Common myeloid progenitor, CD34-positive (primary cell): ENCODE results near the gene PDCD7.

Experiments used
- CTCF ChIA-PET: fragments of 350-600 bp; sonication (Branson Sonifier 250); formaldehyde crosslinking; loops from one replicate; lab custom pipeline; 2021; ENCODE audit warnings: antibody characterized with exemption; lab: Charles Lee
- POLR2A ChIA-PET: fragments of 350-600 bp; sonication (Branson Sonifier 250); formaldehyde crosslinking; loops from one replicate; lab custom pipeline; 2021; ENCODE audit warnings: antibody characterized with exemption; lab: Charles Lee
- DNase-seq, 3 donors: peaks; one replicate each; pipeline versions ENCODE4 v3.0.0 to v3.0.0-alpha.2; 2013
- H3K27ac ChIP-seq, 2 experiments: 1 replicate in 1 of 2; 2 replicates in 1 of 2; pipeline ENCODE4 v1.7.0; 2013; ENCODE audit warnings: inconsistent platforms in 2 of 2, low read length in 2 of 2, mild to moderate bottlenecking in 2 of 2, low read depth in 1 of 2, moderate library complexity in 1 of 2; ENCODE audit not compliant: severe bottlenecking in 2 of 2, insufficient read depth in 1 of 2, poor library complexity in 1 of 2
- H3K27me3 ChIP-seq, 5 experiments: replicated peaks in 2 of 5; 1 replicate in 3 of 5; 2 replicates in 2 of 5; pipeline versions ENCODE4 v1.6.1 to v1.7.0; 2013; ENCODE audit warnings: low read length in 4 of 5, mild to moderate bottlenecking in 2 of 5, moderate library complexity in 2 of 5, inconsistent platforms in 1 of 5; ENCODE audit not compliant: insufficient read depth in 5 of 5, control insufficient read depth in 4 of 5
- H3K36me3 ChIP-seq, 4 experiments: 1 replicate in 2 of 4; 2 replicates in 2 of 4; pipeline versions ENCODE4 v1.6.1 to v1.7.0; 2013; ENCODE audit warnings: low read length in 3 of 4, control low read depth in 1 of 4, mild to moderate bottlenecking in 1 of 4; ENCODE audit not compliant: control insufficient read depth in 4 of 4, insufficient read depth in 4 of 4
- H3K4me1 ChIP-seq, 4 experiments: 1 replicate in 3 of 4; 2 replicates in 1 of 4; pipeline versions ENCODE4 v1.6.1 to v1.7.1; 2013; ENCODE audit warnings: low read length in 3 of 4, mild to moderate bottlenecking in 3 of 4, control low read depth in 1 of 4, inconsistent platforms in 1 of 4, moderate library complexity in 1 of 4; ENCODE audit not compliant: control insufficient read depth in 4 of 4, insufficient read depth in 4 of 4; ENCODE audit errors: control extremely low read depth in 1 of 4
- H3K4me3 ChIP-seq, 7 experiments: 1 replicate in 4 of 7; 2 replicates in 3 of 7; pipeline versions ENCODE4 v1.5.1 to v1.7.0; 2013; ENCODE audit warnings: mild to moderate bottlenecking in 7 of 7, low read length in 6 of 7, moderate library complexity in 6 of 7, inconsistent platforms in 2 of 7, low read depth in 2 of 7, control low read depth in 1 of 7; ENCODE audit not compliant: insufficient read depth in 4 of 7, control insufficient read depth in 1 of 7; ENCODE audit errors: extremely low read depth in 1 of 7
- H3K9me3 ChIP-seq, 5 experiments: 1 replicate in 4 of 5; 2 replicates in 1 of 5; pipeline versions ENCODE4 v1.6.1 to v1.7.1; 2013; ENCODE audit warnings: low read length in 4 of 5, mild to moderate bottlenecking in 2 of 5, inconsistent platforms in 1 of 5, low read depth in 1 of 5, moderate library complexity in 1 of 5; ENCODE audit not compliant: control insufficient read depth in 4 of 5, insufficient read depth in 2 of 5; ENCODE audit errors: control extremely low read depth in 1 of 5
- WGBS: methylation state at CpG from one replicate; pipeline ENCODE4 v1.1.5; 2013; ENCODE audit not compliant: insufficient coverage; 5-methylcytosine and 5-hydroxymethylcytosine counted together

PDCD7 gene

DNA sequence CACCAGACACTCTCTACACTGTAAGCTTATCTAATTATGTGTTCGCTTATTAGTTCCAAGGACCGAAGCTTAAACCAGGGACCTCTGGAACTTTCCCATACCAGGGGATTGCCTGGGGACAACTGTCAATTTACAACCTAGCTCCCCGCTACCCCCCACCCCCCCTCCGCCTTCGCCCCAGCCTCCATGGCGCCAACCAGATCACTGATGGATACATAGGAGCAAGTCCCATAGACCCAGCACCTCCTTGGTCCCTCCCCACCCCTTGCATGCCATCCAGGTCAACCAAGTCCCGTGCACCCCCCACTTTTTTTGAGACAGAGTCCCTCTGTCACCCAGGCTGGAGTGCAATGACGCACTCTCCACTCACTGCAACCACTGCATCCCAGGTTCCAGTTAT lies 930 bp upstream of the PDCD7 start:
- POLR2A ChIA-PET, result no interaction called here
- Histone ChIP-seq H3K36me3 (peaks cover 0 to 8% (median 4%) of the 10 kb centered on the region in 4 experiments), H3K27me3 (no peaks in the 10 kb centered on the region), H3K9me3 (peaks cover 0 to 7% (median 0%) of the 10 kb centered on the region in 5 experiments), H3K27ac (peak overlapping the region in 1 of 2 experiments; percentile 86), H3K4me3 (peak overlapping the region in 5 of 7 experiments; percentile 80 to 98 (median 85)), H3K4me1 (peaks cover 7 to 17% (median 12%) of the 10 kb centered on the region in 4 experiments)
- DNase-seq, result no peak
- WGBS, result 100% methylated on average over 4 of the region's 8 CpGs
- CTCF ChIA-PET, result interaction anchor here (0.9 to 1.2 kb wide), 2 partner anchors 11 to 15 kb away, joined by 3 read pairs; no protein-coding TSS in a partner anchor

DNA sequence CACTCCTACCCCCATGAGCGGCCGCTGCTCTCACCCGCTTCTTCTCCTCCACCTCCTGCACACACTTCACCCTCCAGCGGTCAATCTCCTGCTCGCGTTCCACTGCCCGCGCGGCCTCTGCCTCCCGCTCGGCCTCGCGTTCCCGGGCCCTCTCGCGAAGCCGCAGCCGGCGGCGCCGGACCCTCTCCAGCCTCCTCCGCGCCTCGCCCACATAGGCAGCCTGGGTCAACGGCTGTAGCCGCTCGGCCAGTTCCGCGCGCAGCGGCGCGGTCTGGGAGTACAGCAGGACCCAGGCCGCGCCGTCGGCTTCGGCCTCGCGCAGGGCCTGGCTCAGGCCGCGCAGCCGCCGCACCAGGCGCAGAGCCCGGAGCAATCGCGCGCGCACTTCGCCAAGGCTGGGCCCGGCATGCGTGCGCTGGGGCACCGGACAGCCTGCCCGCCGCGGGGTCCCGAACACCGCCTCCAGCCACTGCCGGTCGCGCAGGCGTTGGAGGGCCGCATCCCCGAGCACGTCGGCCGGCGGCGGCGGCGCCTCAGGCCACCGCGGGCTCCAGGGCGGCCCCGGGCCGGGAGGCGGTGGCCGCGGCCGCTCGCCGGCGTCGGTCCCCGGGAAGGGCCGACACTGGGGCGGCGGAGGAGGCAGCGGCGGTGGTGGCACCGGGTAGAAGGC lies 595 bp downstream of the PDCD7 start:
- ChIA-PET CTCF (interaction anchor here (0.8 kb wide), 1 partner anchor 13 kb away, joined by 3 read pairs; no protein-coding TSS in a partner anchor), POLR2A (no interaction called here)
- under 1% methylated on average over 88 of the region's 93 CpGs for WGBS
- Histone ChIP-seq H3K27me3 (no peaks in the 10 kb centered on the region), H3K4me3 (peak overlapping the region; percentile 66 to 98 (median 82)), H3K9me3 (peaks cover 0 to 7% (median 0%) of the 10 kb centered on the region in 5 experiments), H3K36me3 (peaks cover 10 to 23% (median 18%) of the 10 kb centered on the region in 4 experiments), H3K27ac (peak overlapping the region; percentile 68 to 86), H3K4me1 (peaks cover 7 to 17% (median 12%) of the 10 kb centered on the region in 4 experiments)
- peak; percentile 14 to 60 (median 47) for DNase-seq

DNA sequence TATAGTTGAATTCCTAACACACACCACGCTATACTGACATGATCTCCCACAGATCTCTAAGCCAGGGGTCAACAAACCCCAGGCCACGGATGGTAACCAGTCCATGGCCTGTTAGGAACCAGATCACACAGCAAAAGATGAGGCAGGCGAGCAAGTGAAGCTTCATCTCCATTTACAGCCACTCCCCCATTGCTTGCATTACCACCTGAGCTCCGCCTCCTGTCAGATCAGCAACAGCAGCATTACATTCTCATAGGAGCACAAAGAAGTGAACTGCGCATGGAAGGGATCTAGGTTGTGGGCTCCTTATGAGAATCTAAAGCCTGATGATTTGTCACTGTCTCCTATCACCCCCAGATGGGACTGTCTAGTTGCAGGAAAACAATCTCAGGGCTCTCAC lies 2.7 kb downstream of the PDCD7 start:
- ChIA-PET POLR2A (interaction anchor here (0.6 kb wide), 1 partner anchor 16 kb away, joined by 4 read pairs; no protein-coding TSS in a partner anchor), CTCF (interaction anchor here (0.6 to 1.2 kb wide), 2 partner anchors 14 to 16 kb away, joined by 3 read pairs; partner anchors contain the start of gene UBAP1L)
- Histone ChIP-seq H3K9me3 (no peaks in the 10 kb centered on the region), H3K4me1 (peaks cover 7 to 17% (median 12%) of the 10 kb centered on the region in 4 experiments), H3K36me3 (peaks cover 14 to 41% (median 31%) of the 10 kb centered on the region in 4 experiments), H3K27ac (no peak overlapping the region), H3K4me3 (no peak overlapping the region), H3K27me3 (no peaks in the 10 kb centered on the region)
- peak in 1 of 3 donors; percentile 4 for DNase-seq
- 100% methylated on average over 3 of the region's 5 CpGs for WGBS

DNA sequence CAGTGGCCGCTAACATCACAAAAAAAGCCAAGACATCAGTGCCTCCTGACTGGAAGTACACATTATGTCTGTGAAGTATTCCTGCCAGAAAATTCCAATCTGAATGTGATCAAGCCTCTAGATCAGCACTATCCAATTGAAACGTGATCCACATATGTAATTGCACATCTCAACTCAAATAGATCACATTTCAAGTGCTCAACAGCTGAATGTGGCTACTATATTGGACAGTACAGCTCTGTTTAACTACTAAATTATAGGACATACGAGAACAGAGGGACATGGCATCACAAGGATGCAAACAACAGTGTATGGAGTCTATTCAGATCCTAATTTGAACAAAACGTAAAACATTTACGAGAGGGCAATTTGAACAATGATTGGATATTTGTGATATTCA lies 18.1 kb downstream of the PDCD7 start:
- Histone ChIP-seq H3K36me3 (peaks cover 35 to 69% (median 48%) of the 10 kb centered on the region in 4 experiments), H3K4me1 (no peaks in the 10 kb centered on the region), H3K27ac (no peak overlapping the region), H3K9me3 (no peaks in the 10 kb centered on the region), H3K27me3 (no peaks in the 10 kb centered on the region), H3K4me3 (no peak overlapping the region)
- 95% methylated on average over 3 of the region's 5 CpGs for WGBS
- ChIA-PET POLR2A (no interaction called here), CTCF (interaction anchor here (1.0 to 1.4 kb wide), 4 partner anchors 10 to 65 kb away, joined by 3 to 6 read pairs (median 3); no protein-coding TSS in a partner anchor)
- DNase-seq, result no peak

DNA sequence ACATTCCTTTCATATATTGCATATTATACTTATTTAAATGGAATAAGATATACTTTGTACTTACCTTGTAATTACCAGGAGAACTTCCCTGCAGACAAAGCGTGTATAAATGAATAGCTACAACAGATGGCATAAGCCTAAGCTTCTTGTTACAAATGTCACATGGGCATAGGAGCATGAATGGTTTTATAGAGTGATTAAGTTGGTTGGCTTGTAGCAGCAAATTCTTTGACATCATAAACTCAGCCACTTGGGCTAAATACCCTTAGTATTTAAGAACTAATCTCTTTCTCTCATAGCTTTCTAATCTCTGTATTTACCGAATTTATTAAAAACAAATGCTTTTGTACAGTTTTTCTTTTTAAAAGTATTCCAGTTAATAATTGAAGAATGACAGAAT lies 18.5 kb downstream of the PDCD7 start, which contains the start of gene UBAP1L:
Gene UBAP1L (minus strand): TSS at position 115 of the 400 bp plus-strand sequence. CDS start 8,985 bp downstream, outside the sequence.
- CTCF ChIA-PET, result interaction anchor here (1.0 to 1.4 kb wide), 6 partner anchors 10 to 65 kb away, joined by 3 to 6 read pairs (median 3); no protein-coding TSS in a partner anchor
- H3K9me3 ChIP-seq, result no peaks in the 10 kb centered on the region
- H3K4me1 ChIP-seq, result no peaks in the 10 kb centered on the region
- no peaks in the 10 kb centered on the region for H3K27me3 ChIP-seq
- WGBS, result no CpG with 5 or more reads among the region's 2 CpGs
- peaks cover 33 to 69% (median 47%) of the 10 kb centered on the region in 4 experiments for H3K36me3 ChIP-seq
- DNase-seq, result no peak
- POLR2A ChIA-PET, result interaction anchor here (0.7 kb wide), 1 partner anchor 16 kb away, joined by 4 read pairs; no protein-coding TSS in a partner anchor
- H3K4me3 ChIP-seq, result no peak within 1 kb of the TSS
- no peak within 1 kb of the TSS for H3K27ac ChIP-seq

DNA sequence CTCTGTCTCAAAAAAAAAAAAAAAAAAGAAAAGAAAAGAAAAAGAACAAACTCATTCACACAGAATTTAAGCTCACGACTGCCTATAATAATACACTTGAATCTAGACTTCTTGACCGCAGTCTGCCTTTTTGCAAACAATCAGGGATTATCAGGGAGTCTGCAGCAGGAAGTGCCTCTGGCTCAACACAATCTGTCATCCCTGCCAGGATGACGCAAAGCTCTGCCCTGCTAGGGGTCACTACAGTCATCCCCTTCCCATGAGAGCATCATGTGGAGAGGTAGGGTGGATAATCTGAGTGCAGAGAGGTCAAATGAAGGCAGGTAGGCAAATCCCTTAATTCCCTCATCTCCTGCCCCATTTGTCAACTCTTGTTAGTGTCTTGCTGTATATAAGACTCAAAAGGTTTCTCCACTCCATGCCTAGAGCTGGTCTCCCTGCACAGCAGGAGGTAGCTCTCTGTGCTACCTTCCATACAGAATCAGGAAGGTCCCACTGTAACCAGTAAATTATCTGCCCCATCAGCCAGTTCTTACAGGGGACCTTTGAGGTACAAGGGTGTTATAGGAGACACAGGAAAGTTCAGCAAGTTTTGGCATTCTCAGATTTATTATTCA lies 22.8 kb downstream of the PDCD7 start:
- peaks cover 0 to 4% (median 0%) of the 10 kb centered on the region in 4 experiments for H3K4me1 ChIP-seq
- DNase-seq, result peak in 1 of 3 donors; percentile 34
- CTCF ChIA-PET, result interaction anchor here (0.8 to 2.4 kb wide), 3 partner anchors 9 to 67 kb away, joined by 3 to 9 read pairs (median 3); no protein-coding TSS in a partner anchor
- peaks cover 17 to 43% (median 28%) of the 10 kb centered on the region in 4 experiments for H3K36me3 ChIP-seq
- H3K4me3 ChIP-seq, result no peak overlapping the region
- no peak overlapping the region for H3K27ac ChIP-seq
- WGBS, result 80% methylated on average over 1 of the region's 3 CpGs
- no peaks in the 10 kb centered on the region for H3K27me3 ChIP-seq
- H3K9me3 ChIP-seq, result no peaks in the 10 kb centered on the region
- POLR2A ChIA-PET, result interaction anchor here (0.7 to 1.4 kb wide), 2 partner anchors 21 to 35 kb away, joined by 3 to 5 read pairs; no protein-coding TSS in a partner anchor
